ENCODE results near the gene P4HA2. TPM values are rescaled to one million over a fixed set of nuclear protein-coding genes. Genes with fewer than 3 reads are reported as not detected.

Gene P4HA2
- total RNA-seq, 1 experiment from 2014 or later: 15.1 TPM

DNA sequence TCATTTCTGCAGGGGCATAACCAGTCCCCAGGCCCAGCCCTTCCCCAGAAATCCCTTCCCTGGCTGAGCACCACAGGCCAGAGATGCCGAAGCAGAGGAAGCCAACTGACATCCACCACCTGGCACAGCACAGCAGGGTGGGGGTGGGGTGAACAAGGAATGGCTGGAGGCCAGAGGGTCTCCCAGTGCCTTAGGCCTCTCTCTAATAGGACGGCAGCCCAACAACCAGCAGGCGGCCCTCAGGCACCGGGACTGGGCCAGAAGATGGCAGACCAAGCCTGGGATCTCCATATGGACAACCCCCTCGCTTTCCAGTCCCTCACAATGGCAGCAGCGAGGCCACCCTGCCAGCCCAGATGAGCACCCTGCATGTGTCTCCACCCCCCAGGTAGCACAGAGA, 43.1 kb upstream of the P4HA2 start (continued):
- no peak for TF ChIP-seq FOXP4 (CRISPR knock-in tag; IDR thresholded peaks at IDR 0.05)
- TF ChIP-seq, protein P1, sequence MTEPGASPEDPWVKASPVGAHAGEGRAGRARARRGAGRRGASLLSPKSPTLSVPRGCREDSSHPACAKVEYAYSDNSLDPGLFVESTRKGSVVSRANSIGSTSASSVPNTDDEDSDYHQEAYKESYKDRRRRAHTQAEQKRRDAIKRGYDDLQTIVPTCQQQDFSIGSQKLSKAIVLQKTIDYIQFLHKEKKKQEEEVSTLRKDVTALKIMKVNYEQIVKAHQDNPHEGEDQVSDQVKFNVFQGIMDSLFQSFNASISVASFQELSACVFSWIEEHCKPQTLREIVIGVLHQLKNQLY (CRISPR knock-in tag; IDR thresholded peaks at IDR 0.05): no peak

- ChIA-PET CTCF (interaction anchor here (1.2 kb wide), 1 partner anchor 24 kb away, joined by 3 read pairs; the partner anchor contains the start of gene SLC22A4), POLR2A (no interaction called here)
- Mint-ChIP-seq H3K27ac (no peak overlapping the region), H3K36me3 (no peaks in the 10 kb centered on the region), H3K4me3 (no peak overlapping the region), H3K27me3 (ENCODE audit: low read depth) (no peaks in the 10 kb centered on the region), H3K4me1 (peaks cover 16% of the 10 kb centered on the region), H3K9me3 (no peaks in the 10 kb centered on the region)
- TF ChIP-seq GRHL2 (CRISPR knock-in tag; IDR thresholded peaks at IDR 0.05; ENCODE audit: insufficient replicate concordance, severe bottlenecking): no peak
- TF ChIP-seq, protein P2, sequence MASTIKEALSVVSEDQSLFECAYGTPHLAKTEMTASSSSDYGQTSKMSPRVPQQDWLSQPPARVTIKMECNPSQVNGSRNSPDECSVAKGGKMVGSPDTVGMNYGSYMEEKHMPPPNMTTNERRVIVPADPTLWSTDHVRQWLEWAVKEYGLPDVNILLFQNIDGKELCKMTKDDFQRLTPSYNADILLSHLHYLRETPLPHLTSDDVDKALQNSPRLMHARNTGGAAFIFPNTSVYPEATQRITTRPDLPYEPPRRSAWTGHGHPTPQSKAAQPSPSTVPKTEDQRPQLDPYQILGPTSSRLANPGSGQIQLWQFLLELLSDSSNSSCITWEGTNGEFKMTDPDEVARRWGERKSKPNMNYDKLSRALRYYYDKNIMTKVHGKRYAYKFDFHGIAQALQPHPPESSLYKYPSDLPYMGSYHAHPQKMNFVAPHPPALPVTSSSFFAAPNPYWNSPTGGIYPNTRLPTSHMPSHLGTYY (CRISPR knock-in tag; IDR thresholded peaks at IDR 0.05): no peak
- ATAC-seq: no peak
- DNase-seq (ENCODE audit: low spot score): no peak
Measured at GRCh38 chr5:132270335-132270665, 42.6 kb upstream of the P4HA2 start.

DNA sequence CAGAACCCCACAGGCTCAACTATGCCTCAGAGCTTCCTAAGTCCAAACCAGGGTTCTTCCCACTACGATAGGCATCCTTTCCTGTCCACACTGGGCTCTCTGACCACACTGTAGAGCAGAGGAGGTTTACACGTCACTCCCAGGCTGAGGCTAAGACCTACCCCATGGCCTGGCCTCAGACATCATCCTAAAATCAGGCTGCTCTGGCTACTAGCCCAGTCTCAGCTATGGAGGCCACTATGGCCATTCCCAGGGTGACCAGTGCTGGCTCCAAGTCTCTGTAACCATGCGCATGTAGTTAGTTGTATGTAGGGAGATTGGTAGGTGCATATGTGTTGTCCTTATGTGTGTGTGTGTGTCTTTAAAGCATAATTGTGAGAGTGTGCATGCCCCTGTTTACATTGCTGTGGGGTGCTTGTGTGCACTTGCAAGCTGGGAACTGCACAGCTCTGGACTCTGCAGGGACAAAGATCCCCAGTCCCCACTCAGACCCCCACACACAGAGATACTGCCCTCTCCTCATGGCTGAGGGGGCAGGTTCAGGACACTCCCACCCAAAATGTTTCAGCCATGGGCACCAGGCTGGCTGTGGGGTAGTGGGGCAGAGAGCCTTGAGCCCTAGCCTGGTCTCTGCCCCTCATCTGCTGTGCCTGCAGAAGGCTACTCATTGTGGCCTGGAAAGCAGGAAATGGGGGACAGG, 42.1 kb upstream of the P4HA2 start:
- Mint-ChIP-seq H3K27me3 (ENCODE audit: low read depth) (no peaks in the 10 kb centered on the region), H3K9me3 (no peaks in the 10 kb centered on the region), H3K36me3 (no peaks in the 10 kb centered on the region), H3K4me1 (peaks cover 15% of the 10 kb centered on the region), H3K4me3 (no peak overlapping the region), H3K27ac (0 out of 2 replicates have a peak overlapping the region, but pooled peaks have one; percentile 42)
- CTCF ChIA-PET: interaction anchor here (1.2 to 2.0 kb wide), 2 partner anchors 24 to 32 kb away, joined by 3 to 6 read pairs; partner anchors contain the start of gene SLC22A4
- no peak for TF ChIP-seq HMGA2 (CRISPR knock-in tag; IDR thresholded peaks at IDR 0.05)
- TF ChIP-seq MYBL2 (CRISPR knock-in tag; IDR thresholded peaks at IDR 0.05): no peak
- no peak for TF ChIP-seq TCF7 (CRISPR knock-in tag; IDR thresholded peaks at IDR 0.05; ENCODE audit: low read depth)
- POLR2A ChIA-PET: no interaction called here
- DNase-seq (ENCODE audit: low spot score) (no peak), ATAC-seq (no peak)

- ATAC-seq (no peak), DNase-seq (ENCODE audit: low spot score) (no peak)
- Mint-ChIP-seq H3K36me3 (no peaks in the 10 kb centered on the region), H3K27me3 (ENCODE audit: low read depth) (no peaks in the 10 kb centered on the region), H3K9me3 (no peaks in the 10 kb centered on the region), H3K27ac (no peak overlapping the region), H3K4me3 (no peak overlapping the region), H3K4me1 (peaks cover 11% of the 10 kb centered on the region)
- ChIA-PET POLR2A (no interaction called here), CTCF (interaction anchor here (1.2 to 2.0 kb wide), 3 partner anchors 10 to 31 kb away, joined by 3 to 6 read pairs (median 3); partner anchors contain the start of gene SLC22A4)
- TF ChIP-seq ZNF232 (CRISPR knock-in tag; IDR thresholded peaks at IDR 0.05) (no peak), ATF1 (CRISPR knock-in tag; IDR thresholded peaks at IDR 0.05) (no peak), TEAD4 (CRISPR knock-in tag; IDR thresholded peaks at IDR 0.05) (no peak), STAT6 (CRISPR knock-in tag; conservative IDR thresholded peaks at IDR 0.05; ENCODE audit: low read depth) (no peak), ELF4 (CRISPR knock-in tag; IDR thresholded peaks at IDR 0.05; ENCODE audit: low read depth) (no peak), USF1 (CRISPR knock-in tag; IDR thresholded peaks at IDR 0.05) (no peak)
- TF ChIP-seq, protein P3, sequence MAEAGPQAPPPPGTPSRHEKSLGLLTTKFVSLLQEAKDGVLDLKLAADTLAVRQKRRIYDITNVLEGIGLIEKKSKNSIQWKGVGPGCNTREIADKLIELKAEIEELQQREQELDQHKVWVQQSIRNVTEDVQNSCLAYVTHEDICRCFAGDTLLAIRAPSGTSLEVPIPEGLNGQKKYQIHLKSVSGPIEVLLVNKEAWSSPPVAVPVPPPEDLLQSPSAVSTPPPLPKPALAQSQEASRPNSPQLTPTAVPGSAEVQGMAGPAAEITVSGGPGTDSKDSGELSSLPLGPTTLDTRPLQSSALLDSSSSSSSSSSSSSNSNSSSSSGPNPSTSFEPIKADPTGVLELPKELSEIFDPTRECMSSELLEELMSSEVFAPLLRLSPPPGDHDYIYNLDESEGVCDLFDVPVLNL (CRISPR knock-in tag; IDR thresholded peaks at IDR 0.05; ENCODE audit: borderline replicate concordance, low read depth): no peak
- TF ChIP-seq, protein P4, sequence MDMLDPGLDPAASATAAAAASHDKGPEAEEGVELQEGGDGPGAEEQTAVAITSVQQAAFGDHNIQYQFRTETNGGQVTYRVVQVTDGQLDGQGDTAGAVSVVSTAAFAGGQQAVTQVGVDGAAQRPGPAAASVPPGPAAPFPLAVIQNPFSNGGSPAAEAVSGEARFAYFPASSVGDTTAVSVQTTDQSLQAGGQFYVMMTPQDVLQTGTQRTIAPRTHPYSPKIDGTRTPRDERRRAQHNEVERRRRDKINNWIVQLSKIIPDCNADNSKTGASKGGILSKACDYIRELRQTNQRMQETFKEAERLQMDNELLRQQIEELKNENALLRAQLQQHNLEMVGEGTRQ (CRISPR knock-in tag; IDR thresholded peaks at IDR 0.05): no peak
Measured at GRCh38 chr5:132268769-132269551, 41.3 kb upstream of the P4HA2 start.

All from WTC11 (cell line).